WTC11 (cell line): ENCODE data around the gene PPP6R3. TPM values are rescaled to one million over a fixed set of nuclear protein-coding genes. Genes with fewer than 3 reads are reported as not detected.

Experiments used
- ATAC-seq: fragments of 200-7000 bp; cut with Tn5 transposase; 2 replicates; pipeline ENCODE4 v1.10.0; 2021; ENCODE audit warnings: mild to moderate bottlenecking, moderate library complexity
- CTCF ChIA-PET: fragments of 300-600 bp; sonication (Branson Sonifier 250); formaldehyde crosslinking; loops from one replicate; lab custom pipeline; 2021; ENCODE audit warnings: antibody characterized with exemption; lab: Charles Lee
- POLR2A ChIA-PET: fragments of 350-600 bp; sonication (Branson Sonifier 250); formaldehyde crosslinking; loops from one replicate; lab custom pipeline; 2021; ENCODE audit warnings: antibody characterized with exemption; lab: Charles Lee
- DNase-seq: peaks from one replicate; pipeline ENCODE4 v3.0.0; 2021; ENCODE audit warnings: low spot score
- H3K27ac Mint-ChIP-seq: 2 replicates; pipeline ENCODE4 v1.8.0; 2021; ENCODE audit warnings: mixed read lengths
- H3K27me3 Mint-ChIP-seq: 2 replicates; pipeline ENCODE4 v1.8.0; 2021; ENCODE audit warnings: low read depth, mild to moderate bottlenecking, moderate library complexity, mixed read lengths
- H3K36me3 Mint-ChIP-seq: 2 replicates; pipeline ENCODE4 v1.8.0; 2021; ENCODE audit warnings: mixed read lengths
- H3K4me1 Mint-ChIP-seq: 2 replicates; pipeline ENCODE4 v1.8.0; 2022; ENCODE audit warnings: mixed read lengths
- H3K4me3 Mint-ChIP-seq: 2 replicates; pipeline ENCODE4 v1.8.0; 2021; ENCODE audit warnings: mild to moderate bottlenecking, moderate library complexity, mixed read lengths
- H3K9me3 Mint-ChIP-seq: 2 replicates; pipeline ENCODE4 v1.8.0; 2021; ENCODE audit warnings: mixed read lengths
- EMX1 ChIP-seq: fragments of 250-450 bp; sonication (Bioruptor Pico); IDR thresholded peaks from 2 replicates; pipeline ENCODE4 v1.8.0; 2021; ENCODE audit warnings: mild to moderate bottlenecking
- GRHL2 ChIP-seq: fragments of 250-450 bp; sonication (Bioruptor Pico); IDR thresholded peaks from 2 replicates; pipeline ENCODE4 v1.8.0; 2022; ENCODE audit warnings: mild to moderate bottlenecking, moderate library complexity; ENCODE audit not compliant: insufficient replicate concordance, severe bottlenecking
- JAZF1 ChIP-seq: fragments of 250-450 bp; sonication (Bioruptor Pico); IDR thresholded peaks from 2 replicates; pipeline ENCODE4 v1.9.0; 2021; ENCODE audit warnings: moderate library complexity, mild to moderate bottlenecking, inconsistent platforms
- MXD4 ChIP-seq: fragments of 250-450 bp; sonication (Bioruptor Pico); IDR thresholded peaks from 2 replicates; pipeline ENCODE4 v1.8.0; 2021; ENCODE audit warnings: mild to moderate bottlenecking, moderate library complexity, borderline replicate concordance
- NFATC4 ChIP-seq: fragments of 250-450 bp; sonication (Bioruptor Pico); IDR thresholded peaks from 2 replicates; pipeline ENCODE4 v1.9.0; 2021; ENCODE audit warnings: mild to moderate bottlenecking
- NFYB ChIP-seq: sonication (generic); formaldehyde crosslinking; conservative IDR thresholded peaks from 2 replicates; pipeline ENCODE4 v1.8.0; 2022; ENCODE audit warnings: low read depth, missing genetic modification reagents
- OVOL2 ChIP-seq: fragments of 250-450 bp; sonication (Bioruptor Pico); IDR thresholded peaks from 2 replicates; pipeline ENCODE4 v1.9.0; 2021; ENCODE audit warnings: mild to moderate bottlenecking, borderline replicate concordance
- RELA ChIP-seq: sonication (generic); formaldehyde crosslinking; IDR thresholded peaks from 2 replicates; pipeline ENCODE4 v1.8.1; 2022; ENCODE audit warnings: missing genetic modification reagents, mild to moderate bottlenecking, borderline replicate concordance
- RORB ChIP-seq: fragments of 250-450 bp; sonication (Bioruptor Pico); IDR thresholded peaks from 2 replicates; pipeline ENCODE4 v1.9.0; 2021; ENCODE audit warnings: mild to moderate bottlenecking
- SMAD4 ChIP-seq: sonication (generic); formaldehyde crosslinking; IDR thresholded peaks from 2 replicates; pipeline ENCODE4 v1.8.0; 2022; ENCODE audit warnings: mild to moderate bottlenecking, missing genetic modification reagents
- ZBTB21 ChIP-seq: sonication (generic); formaldehyde crosslinking; IDR thresholded peaks from 2 replicates; pipeline ENCODE4 v1.8.1; 2023; ENCODE audit warnings: mild to moderate bottlenecking, missing genetic modification reagents, borderline replicate concordance
- ZNF423 ChIP-seq: fragments of 250-450 bp; sonication (Bioruptor Pico); IDR thresholded peaks from 2 replicates; pipeline ENCODE4 v2.1.2; 2022; ENCODE audit warnings: mild to moderate bottlenecking, moderate library complexity
- total RNA-seq: library from RNA; stranded (reverse); gene quantifications from 3 replicates; pipeline ENCODE4 v1.2.3, GENCODE V29; 2021
- TF ChIP-seq, protein P1 (sequence below): sonication (generic); formaldehyde crosslinking; IDR thresholded peaks from 2 replicates; pipeline ENCODE4 v1.8.0; 2023; ENCODE audit warnings: mild to moderate bottlenecking, missing genetic modification reagents
- TF ChIP-seq, protein P2 (sequence below): sonication (generic); formaldehyde crosslinking; IDR thresholded peaks from 2 replicates; pipeline ENCODE4 v1.8.0; 2022; ENCODE audit warnings: mild to moderate bottlenecking, missing genetic modification reagents
- TF ChIP-seq, protein P3 (sequence below): sonication (generic); formaldehyde crosslinking; conservative IDR thresholded peaks from 2 replicates; pipeline ENCODE4 v1.8.1; 2023; ENCODE audit warnings: mild to moderate bottlenecking, low read depth, missing genetic modification reagents, moderate library complexity
- TF ChIP-seq, protein P4 (sequence below): fragments of 250-450 bp; sonication (Bioruptor Pico); IDR thresholded peaks from 2 replicates; pipeline ENCODE4 v2.1.2; 2022; ENCODE audit warnings: mild to moderate bottlenecking, moderate library complexity
- TF ChIP-seq, protein P5 (sequence below): fragments of 250-450 bp; sonication (Bioruptor Pico); IDR thresholded peaks from 2 replicates; pipeline ENCODE4 v1.9.0; 2021; ENCODE audit warnings: mild to moderate bottlenecking
- TF ChIP-seq, protein P6 (sequence below): fragments of 250-450 bp; sonication (Bioruptor Pico); IDR thresholded peaks from 2 replicates; pipeline ENCODE4 v1.9.0; 2021; ENCODE audit warnings: mild to moderate bottlenecking
- TF ChIP-seq, protein P7 (sequence below): sonication (generic); formaldehyde crosslinking; IDR thresholded peaks from 2 replicates; pipeline ENCODE4 v1.8.1; 2022; ENCODE audit warnings: mild to moderate bottlenecking, moderate library complexity, missing genetic modification reagents

PPP6R3 gene
- total RNA-seq, 1 experiment from 2014 or later, result 138 TPM

DNA sequence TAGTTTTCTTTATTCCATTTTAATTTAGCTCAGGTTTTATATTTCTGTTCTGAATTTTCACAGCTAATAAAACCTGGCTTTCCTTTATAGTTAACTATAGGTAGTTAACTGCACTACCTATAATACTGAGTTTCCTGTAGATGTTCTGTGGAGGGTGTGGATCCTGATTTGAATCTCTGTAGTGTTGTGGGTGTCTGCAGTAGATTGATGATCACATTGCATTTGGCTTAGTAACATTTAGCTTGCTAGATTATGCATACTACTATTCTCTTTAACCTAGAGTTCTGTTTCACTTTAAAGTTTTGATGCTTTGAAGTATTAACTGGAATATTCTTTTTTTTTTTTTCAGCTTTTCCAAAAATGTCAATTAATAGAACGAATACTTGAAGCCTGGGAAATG, 110.1 kb downstream of the PPP6R3 start:
- no peaks in the 10 kb centered on the region for H3K9me3 Mint-ChIP-seq
- ATAC-seq (no peak), DNase-seq (no peak)
- H3K4me3 Mint-ChIP-seq, result no peak overlapping the region
- ChIA-PET POLR2A (no interaction called here), CTCF (interaction anchor here (1.1 kb wide), 1 partner anchor 14 kb away, joined by 3 read pairs; no protein-coding TSS in a partner anchor)
- H3K4me1 Mint-ChIP-seq, result no peaks in the 10 kb centered on the region
- no peaks in the 10 kb centered on the region for H3K27me3 Mint-ChIP-seq
- TF ChIP-seq, protein P1, sequence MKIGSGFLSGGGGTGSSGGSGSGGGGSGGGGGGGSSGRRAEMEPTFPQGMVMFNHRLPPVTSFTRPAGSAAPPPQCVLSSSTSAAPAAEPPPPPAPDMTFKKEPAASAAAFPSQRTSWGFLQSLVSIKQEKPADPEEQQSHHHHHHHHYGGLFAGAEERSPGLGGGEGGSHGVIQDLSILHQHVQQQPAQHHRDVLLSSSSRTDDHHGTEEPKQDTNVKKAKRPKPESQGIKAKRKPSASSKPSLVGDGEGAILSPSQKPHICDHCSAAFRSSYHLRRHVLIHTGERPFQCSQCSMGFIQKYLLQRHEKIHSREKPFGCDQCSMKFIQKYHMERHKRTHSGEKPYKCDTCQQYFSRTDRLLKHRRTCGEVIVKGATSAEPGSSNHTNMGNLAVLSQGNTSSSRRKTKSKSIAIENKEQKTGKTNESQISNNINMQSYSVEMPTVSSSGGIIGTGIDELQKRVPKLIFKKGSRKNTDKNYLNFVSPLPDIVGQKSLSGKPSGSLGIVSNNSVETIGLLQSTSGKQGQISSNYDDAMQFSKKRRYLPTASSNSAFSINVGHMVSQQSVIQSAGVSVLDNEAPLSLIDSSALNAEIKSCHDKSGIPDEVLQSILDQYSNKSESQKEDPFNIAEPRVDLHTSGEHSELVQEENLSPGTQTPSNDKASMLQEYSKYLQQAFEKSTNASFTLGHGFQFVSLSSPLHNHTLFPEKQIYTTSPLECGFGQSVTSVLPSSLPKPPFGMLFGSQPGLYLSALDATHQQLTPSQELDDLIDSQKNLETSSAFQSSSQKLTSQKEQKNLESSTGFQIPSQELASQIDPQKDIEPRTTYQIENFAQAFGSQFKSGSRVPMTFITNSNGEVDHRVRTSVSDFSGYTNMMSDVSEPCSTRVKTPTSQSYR (CRISPR knock-in tag), result no peak
- TF ChIP-seq, protein P2, sequence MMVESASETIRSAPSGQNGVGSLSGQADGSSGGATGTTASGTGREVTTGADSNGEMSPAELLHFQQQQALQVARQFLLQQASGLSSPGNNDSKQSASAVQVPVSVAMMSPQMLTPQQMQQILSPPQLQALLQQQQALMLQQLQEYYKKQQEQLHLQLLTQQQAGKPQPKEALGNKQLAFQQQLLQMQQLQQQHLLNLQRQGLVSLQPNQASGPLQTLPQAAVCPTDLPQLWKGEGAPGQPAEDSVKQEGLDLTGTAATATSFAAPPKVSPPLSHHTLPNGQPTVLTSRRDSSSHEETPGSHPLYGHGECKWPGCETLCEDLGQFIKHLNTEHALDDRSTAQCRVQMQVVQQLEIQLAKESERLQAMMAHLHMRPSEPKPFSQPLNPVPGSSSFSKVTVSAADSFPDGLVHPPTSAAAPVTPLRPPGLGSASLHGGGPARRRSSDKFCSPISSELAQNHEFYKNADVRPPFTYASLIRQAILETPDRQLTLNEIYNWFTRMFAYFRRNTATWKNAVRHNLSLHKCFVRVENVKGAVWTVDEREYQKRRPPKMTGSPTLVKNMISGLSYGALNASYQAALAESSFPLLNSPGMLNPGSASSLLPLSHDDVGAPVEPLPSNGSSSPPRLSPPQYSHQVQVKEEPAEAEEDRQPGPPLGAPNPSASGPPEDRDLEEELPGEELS, result no peak
- no peak for TF ChIP-seq MXD4
- TF ChIP-seq RORB (CRISPR knock-in tag), result no peak
- TF ChIP-seq EMX1 (CRISPR knock-in tag), result no peak
- TF ChIP-seq, protein P3, sequence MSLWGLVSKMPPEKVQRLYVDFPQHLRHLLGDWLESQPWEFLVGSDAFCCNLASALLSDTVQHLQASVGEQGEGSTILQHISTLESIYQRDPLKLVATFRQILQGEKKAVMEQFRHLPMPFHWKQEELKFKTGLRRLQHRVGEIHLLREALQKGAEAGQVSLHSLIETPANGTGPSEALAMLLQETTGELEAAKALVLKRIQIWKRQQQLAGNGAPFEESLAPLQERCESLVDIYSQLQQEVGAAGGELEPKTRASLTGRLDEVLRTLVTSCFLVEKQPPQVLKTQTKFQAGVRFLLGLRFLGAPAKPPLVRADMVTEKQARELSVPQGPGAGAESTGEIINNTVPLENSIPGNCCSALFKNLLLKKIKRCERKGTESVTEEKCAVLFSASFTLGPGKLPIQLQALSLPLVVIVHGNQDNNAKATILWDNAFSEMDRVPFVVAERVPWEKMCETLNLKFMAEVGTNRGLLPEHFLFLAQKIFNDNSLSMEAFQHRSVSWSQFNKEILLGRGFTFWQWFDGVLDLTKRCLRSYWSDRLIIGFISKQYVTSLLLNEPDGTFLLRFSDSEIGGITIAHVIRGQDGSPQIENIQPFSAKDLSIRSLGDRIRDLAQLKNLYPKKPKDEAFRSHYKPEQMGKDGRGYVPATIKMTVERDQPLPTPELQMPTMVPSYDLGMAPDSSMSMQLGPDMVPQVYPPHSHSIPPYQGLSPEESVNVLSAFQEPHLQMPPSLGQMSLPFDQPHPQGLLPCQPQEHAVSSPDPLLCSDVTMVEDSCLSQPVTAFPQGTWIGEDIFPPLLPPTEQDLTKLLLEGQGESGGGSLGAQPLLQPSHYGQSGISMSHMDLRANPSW, result no peak
- TF ChIP-seq GRHL2 (CRISPR knock-in tag), result no peak
- no peak for TF ChIP-seq JAZF1 (CRISPR knock-in tag)
- TF ChIP-seq ZBTB21 (CRISPR knock-in tag), result no peak
- H3K27ac Mint-ChIP-seq, result no peak overlapping the region
- peaks cover 77% of the 10 kb centered on the region for H3K36me3 Mint-ChIP-seq

DNA sequence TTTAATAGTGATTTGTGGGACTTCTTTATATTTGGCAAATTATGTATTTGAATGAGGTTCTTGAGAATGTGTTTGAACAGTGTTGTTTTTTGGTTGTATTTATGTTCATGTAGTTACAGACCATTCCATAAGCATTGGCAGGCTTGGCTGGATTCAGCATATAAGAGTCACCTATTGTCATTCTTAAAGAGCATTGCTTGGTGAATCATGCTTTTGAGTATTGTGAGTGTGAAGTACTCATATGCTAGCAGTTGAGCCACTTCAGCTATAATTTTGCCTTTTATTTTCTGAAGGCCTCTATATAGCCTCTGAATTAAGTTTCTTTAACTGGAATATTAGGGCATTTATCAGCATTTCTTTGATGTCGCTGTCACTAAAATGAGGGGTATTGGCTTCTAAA, 113.8 kb downstream of the PPP6R3 start:
- no peak for ATAC-seq

DNA sequence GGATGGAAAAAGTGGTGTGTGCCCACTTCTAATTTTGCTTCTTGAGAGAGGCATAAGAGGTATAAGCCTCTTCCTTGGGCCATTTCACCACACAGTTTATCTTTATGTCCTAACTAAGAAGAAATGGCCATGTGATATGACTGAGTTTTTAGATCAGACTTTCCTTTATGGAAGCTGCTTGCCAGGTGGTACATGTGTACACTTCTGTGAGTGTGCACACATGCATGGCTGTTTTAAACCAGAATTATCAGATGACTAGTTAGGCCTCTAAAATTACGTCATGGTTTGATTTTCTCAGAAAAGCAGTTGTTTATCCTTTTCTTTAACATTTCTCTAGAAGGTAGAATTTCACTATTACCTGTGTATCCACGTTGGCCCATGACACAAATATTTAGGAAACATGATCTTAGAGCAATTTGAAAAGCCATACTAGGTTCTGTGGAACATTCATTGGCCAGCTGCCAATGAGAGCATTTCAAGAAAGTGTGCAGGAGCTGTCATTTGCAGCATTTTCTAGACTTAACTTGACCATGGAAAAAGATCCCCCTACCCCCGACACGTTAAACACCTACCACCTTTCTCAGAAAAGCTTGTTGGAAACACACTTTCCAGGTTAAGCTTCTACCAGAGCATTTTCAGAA, 114.6 kb downstream of the PPP6R3 start:
- no peak for DNase-seq
- Mint-ChIP-seq H3K27ac (no peak overlapping the region), H3K36me3 (peaks cover 78% of the 10 kb centered on the region), H3K4me3 (no peak overlapping the region), H3K27me3 (no peaks in the 10 kb centered on the region), H3K9me3 (no peaks in the 10 kb centered on the region), H3K4me1 (no peaks in the 10 kb centered on the region)
- ChIA-PET CTCF (interaction anchor here (0.6 to 1.4 kb wide), 4 partner anchors 9 to 612 kb away, joined by 3 to 5 read pairs (median 4); partner anchors contain the start of gene PPP6R3), POLR2A (no interaction called here)
- ATAC-seq, result no peak
- TF ChIP-seq, protein P4, sequence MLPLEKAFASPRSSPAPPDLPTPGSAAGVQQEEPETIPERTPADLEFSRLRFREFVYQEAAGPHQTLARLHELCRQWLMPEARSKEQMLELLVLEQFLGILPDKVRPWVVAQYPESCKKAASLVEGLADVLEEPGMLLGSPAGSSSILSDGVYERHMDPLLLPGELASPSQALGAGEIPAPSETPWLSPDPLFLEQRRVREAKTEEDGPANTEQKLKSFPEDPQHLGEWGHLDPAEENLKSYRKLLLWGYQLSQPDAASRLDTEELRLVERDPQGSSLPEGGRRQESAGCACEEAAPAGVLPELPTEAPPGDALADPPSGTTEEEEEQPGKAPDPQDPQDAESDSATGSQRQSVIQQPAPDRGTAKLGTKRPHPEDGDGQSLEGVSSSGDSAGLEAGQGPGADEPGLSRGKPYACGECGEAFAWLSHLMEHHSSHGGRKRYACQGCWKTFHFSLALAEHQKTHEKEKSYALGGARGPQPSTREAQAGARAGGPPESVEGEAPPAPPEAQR (CRISPR knock-in tag), result no peak
- TF ChIP-seq, protein P5, sequence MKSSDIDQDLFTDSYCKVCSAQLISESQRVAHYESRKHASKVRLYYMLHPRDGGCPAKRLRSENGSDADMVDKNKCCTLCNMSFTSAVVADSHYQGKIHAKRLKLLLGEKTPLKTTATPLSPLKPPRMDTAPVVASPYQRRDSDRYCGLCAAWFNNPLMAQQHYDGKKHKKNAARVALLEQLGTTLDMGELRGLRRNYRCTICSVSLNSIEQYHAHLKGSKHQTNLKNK (CRISPR knock-in tag), result no peak
- TF ChIP-seq NFYB (CRISPR knock-in tag) (no peak), OVOL2 (CRISPR knock-in tag) (no peak), SMAD4 (CRISPR knock-in tag) (no peak), GRHL2 (CRISPR knock-in tag) (no peak)
- TF ChIP-seq, protein P6, sequence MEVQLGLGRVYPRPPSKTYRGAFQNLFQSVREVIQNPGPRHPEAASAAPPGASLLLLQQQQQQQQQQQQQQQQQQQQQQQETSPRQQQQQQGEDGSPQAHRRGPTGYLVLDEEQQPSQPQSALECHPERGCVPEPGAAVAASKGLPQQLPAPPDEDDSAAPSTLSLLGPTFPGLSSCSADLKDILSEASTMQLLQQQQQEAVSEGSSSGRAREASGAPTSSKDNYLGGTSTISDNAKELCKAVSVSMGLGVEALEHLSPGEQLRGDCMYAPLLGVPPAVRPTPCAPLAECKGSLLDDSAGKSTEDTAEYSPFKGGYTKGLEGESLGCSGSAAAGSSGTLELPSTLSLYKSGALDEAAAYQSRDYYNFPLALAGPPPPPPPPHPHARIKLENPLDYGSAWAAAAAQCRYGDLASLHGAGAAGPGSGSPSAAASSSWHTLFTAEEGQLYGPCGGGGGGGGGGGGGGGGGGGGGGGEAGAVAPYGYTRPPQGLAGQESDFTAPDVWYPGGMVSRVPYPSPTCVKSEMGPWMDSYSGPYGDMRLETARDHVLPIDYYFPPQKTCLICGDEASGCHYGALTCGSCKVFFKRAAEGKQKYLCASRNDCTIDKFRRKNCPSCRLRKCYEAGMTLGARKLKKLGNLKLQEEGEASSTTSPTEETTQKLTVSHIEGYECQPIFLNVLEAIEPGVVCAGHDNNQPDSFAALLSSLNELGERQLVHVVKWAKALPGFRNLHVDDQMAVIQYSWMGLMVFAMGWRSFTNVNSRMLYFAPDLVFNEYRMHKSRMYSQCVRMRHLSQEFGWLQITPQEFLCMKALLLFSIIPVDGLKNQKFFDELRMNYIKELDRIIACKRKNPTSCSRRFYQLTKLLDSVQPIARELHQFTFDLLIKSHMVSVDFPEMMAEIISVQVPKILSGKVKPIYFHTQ (CRISPR knock-in tag), result no peak

More for the DNA sequence above, 113.8 kb downstream of the PPP6R3 start:
- Mint-ChIP-seq H3K36me3 (peaks cover 77% of the 10 kb centered on the region), H3K27me3 (no peaks in the 10 kb centered on the region), H3K4me1 (no peaks in the 10 kb centered on the region), H3K4me3 (no peak overlapping the region), H3K9me3 (no peaks in the 10 kb centered on the region), H3K27ac (peak overlapping the region; percentile 48; the same call in 1 of the 2 replicates)
- CTCF ChIA-PET, result interaction anchor here (1.4 kb wide), 1 partner anchor 10 kb away, joined by 5 read pairs; no protein-coding TSS in a partner anchor
- no peak for TF ChIP-seq NFYB (CRISPR knock-in tag)
- TF ChIP-seq, protein P7, sequence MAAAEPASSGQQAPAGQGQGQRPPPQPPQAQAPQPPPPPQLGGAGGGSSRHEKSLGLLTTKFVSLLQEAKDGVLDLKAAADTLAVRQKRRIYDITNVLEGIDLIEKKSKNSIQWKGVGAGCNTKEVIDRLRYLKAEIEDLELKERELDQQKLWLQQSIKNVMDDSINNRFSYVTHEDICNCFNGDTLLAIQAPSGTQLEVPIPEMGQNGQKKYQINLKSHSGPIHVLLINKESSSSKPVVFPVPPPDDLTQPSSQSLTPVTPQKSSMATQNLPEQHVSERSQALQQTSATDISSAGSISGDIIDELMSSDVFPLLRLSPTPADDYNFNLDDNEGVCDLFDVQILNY (CRISPR knock-in tag), result no peak
- TF ChIP-seq RELA (CRISPR knock-in tag), result no peak
- TF ChIP-seq ZNF423 (CRISPR knock-in tag), result no peak
- TF ChIP-seq NFATC4 (CRISPR knock-in tag), result no peak
- POLR2A ChIA-PET, result no interaction called here
- no peak for DNase-seq
